Peyer's patch (tissue), 4 donors: ENCODE measurements around the gene NPAS2.

Experiments
- CTCF ChIP-seq, 6 experiments: fragments of 450-650 bp in 4 of 6; fragments of 200-600 bp in 2 of 6; sonication (generic) in 1 of 6; IDR thresholded peaks; one replicate each; pipeline ENCODE4 v1.5.1; 2017 to 2019; ENCODE audit warnings: antibody characterized with exemption in 6 of 6, mild to moderate bottlenecking in 3 of 6, moderate library complexity in 1 of 6
- POLR2A ChIP-seq, 2 donors: fragments of 450-650 bp; IDR thresholded peaks; one replicate each; pipeline ENCODE4 v1.5.1; 2017; ENCODE audit warnings: antibody characterized with exemption in 2 of 2, mild to moderate bottlenecking in 2 of 2, moderate library complexity in 2 of 2

GRCh38 chr2:100968146-100969145, 148.5 kb downstream of the NPAS2 start:
- no peak for TF ChIP-seq CTCF (IDR thresholded peaks at IDR 0.05)
- no peak for TF ChIP-seq POLR2A (IDR thresholded peaks at IDR 0.05)
